Heart left ventricle (tissue), 13 donors: ENCODE measurements around the gene COX15.

ENCODE experiments used
- CTCF ChIP-seq, 12 donors: fragments of 200-600 bp; sonication (generic) in 4 of 12; IDR thresholded peaks; one replicate each; pipeline versions ENCODE4 v1.5.0 to v1.8.0; 2018 to 2022; ENCODE audit warnings: antibody characterized with exemption in 12 of 12, mild to moderate bottlenecking in 5 of 12
- POLR2A ChIP-seq, 2 donors: fragments of 450-650 bp; IDR thresholded peaks; one replicate each; pipeline ENCODE4 v1.6.1; 2017; ENCODE audit warnings: antibody characterized with exemption in 2 of 2, mild to moderate bottlenecking in 2 of 2, moderate library complexity in 2 of 2
- donor health status: ischemic (EF 13 %, LVEDD 7.1; RV severe dilation, severe dysfunction).
- donor health status: DM: no; HTN: yes; CAD: no.
- donor health status: DM: no; HTN: no; CAD: no.
- donor health status: ischemic (EF 25% LVEDD 6.9; RV normal size, moderate dysfunction).
- donor health status: ischemic (EF 25% LVEDD 5.7; RV mildly dilated, moderate dysfunction).
- donor health status: ischemic (EF 35%, LVEDD 5.7; RV mildly dilated, moderate dysfunction).
- donor health status: nonischemic (EF 11% LVEDD 7.7; RV severe dilation, severe dysfunction).
- donor health status: DM: yes; HTN: yes; CAD: no.
- donor health status: PGD.
- donor health status: ischemic (EF 29% LVEDD 5.4; RV normal size, mild dysfunction).
- donor health status: nonischemic (EF 23%, LVEDD 6.1; RV moderate dilation, normal function).

- TF ChIP-seq POLR2A (IDR thresholded peaks at IDR 0.05) (no peak), CTCF (IDR thresholded peaks at IDR 0.05) (no peak)
Observed at GRCh38 chr10:99754670-99755069, 22.7 kb upstream of the COX15 start.
